GM12865 (cell line): ENCODE measurements around the gene NT5DC2.
"Not testable (repeated sequence)": the region's sequence is repeated elsewhere in the genome, so short reads cannot be mapped to it uniquely, and the experiment has no call there.

Experiments
- DNase-seq: peaks from one replicate; pipeline ENCODE4 v3.0.0; 2010; ENCODE audit warnings: low read depth
- H3K4me3 ChIP-seq: 2 replicates; pipeline ENCODE4 v1.5.1; 2011; ENCODE audit warnings: mild to moderate bottlenecking, low read depth, low read length, control low read depth
- TF ChIP-seq, protein P1 (sequence below): IDR thresholded peaks from 2 replicates; pipeline ENCODE4 v1.5.1; 2011; ENCODE audit warnings: low read length, control low read depth, low read depth, inconsistent platforms; ENCODE audit not compliant: insufficient read depth; ENCODE audit errors: missing control alignments

Gene NT5DC2

DNA sequence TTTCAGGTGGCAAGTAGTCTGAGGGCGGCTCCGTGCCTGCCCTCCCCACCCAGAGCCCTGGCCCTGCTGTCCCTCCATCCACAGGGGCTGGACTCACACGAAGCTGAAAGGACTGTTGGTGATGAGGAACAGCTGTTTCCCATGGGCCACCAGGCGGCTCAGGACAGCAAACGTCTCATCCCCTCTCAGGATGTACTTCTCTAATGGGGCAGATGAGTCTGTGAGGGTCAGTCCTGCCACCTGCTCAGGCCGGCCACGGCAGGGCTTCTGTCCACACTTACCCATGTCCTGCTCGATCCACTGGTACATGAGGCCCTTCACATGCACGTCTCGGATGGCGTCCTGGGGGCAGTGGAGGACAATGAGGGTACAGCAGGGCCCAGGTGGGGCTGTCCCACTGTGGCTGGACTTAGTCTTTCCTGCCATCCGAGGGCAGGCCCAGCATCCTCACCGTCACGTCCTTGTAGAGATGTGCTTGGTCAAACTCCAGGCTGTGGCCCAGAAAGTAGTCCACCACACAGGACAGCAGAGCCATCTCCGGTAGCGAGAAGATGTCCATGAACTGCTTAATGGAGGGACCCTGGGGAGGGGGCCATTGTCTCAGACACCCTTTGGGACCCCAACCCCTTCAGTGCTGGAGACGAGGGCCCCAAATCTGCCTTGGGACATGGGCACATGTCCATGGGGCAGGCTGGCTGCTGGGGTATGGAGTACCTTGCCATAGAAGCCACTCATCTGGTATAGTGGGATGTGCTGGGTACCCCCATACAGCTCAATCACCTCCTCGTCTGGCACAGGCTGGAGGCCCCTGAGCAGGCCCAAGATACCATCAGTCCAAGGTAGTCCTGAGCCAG, 5.7 kb downstream of the NT5DC2 start:
- TF ChIP-seq, protein P1, sequence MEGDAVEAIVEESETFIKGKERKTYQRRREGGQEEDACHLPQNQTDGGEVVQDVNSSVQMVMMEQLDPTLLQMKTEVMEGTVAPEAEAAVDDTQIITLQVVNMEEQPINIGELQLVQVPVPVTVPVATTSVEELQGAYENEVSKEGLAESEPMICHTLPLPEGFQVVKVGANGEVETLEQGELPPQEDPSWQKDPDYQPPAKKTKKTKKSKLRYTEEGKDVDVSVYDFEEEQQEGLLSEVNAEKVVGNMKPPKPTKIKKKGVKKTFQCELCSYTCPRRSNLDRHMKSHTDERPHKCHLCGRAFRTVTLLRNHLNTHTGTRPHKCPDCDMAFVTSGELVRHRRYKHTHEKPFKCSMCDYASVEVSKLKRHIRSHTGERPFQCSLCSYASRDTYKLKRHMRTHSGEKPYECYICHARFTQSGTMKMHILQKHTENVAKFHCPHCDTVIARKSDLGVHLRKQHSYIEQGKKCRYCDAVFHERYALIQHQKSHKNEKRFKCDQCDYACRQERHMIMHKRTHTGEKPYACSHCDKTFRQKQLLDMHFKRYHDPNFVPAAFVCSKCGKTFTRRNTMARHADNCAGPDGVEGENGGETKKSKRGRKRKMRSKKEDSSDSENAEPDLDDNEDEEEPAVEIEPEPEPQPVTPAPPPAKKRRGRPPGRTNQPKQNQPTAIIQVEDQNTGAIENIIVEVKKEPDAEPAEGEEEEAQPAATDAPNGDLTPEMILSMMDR = no peak
- no peak overlapping the region for H3K4me3 ChIP-seq
- no peak for DNase-seq

DNA sequence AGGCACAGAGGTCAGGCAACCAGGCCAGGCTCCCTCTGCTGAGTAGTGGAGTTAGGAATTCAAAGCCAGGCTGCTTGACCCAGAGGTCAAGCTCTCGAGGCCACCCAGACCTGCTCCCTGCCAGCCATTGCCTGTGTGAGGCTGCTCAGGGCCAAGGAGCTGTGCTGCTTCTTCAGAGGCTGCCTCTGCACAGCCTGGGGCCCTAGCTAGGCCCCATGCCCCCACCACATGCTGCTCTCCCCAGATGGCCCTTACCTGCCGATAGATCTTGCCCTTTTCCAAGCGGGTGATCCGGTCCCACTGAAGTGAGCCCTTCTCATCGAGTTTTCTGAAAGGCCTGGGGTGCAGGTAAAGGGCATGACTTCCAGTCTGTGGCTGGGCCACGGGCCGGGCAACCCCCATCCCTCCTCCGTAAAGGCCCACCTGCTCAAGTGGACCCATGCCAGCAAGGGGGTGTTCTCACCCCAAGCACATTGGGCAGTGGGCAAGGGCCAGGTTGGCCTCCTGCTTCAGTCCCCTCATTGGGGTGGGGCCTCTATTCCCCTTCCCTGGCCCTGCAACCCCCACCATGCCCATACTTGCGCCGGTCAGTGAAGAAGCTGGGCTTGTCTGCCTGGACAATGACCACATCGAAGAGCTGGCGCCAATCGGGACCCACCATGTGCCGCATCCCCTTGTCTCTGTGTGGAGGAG, 6.5 kb downstream of the NT5DC2 start:
- H3K4me3 ChIP-seq = no peak overlapping the region
- TF ChIP-seq, protein P1 = no peak
- DNase-seq = no peak

DNA sequence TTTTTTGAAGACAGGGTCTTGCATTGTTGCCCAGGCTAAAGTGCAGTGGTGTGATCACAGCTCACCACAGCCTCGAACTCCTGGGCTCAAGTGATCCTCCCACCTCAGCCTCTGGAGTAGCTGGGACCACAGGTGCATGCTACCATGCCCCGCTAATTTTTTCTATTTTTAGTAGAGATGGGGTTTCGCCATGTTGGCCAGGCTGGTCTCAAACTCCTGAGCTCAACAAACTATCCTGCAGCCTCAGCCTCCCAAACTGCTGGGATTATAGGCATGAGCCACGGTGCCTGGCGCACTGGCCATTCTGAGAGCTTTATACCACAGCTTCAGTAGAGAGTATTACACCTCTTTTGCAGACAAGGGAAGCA, 7.0 kb downstream of the NT5DC2 start:
- not testable (repeated sequence) for DNase-seq, H3K4me3 ChIP-seq

DNA sequence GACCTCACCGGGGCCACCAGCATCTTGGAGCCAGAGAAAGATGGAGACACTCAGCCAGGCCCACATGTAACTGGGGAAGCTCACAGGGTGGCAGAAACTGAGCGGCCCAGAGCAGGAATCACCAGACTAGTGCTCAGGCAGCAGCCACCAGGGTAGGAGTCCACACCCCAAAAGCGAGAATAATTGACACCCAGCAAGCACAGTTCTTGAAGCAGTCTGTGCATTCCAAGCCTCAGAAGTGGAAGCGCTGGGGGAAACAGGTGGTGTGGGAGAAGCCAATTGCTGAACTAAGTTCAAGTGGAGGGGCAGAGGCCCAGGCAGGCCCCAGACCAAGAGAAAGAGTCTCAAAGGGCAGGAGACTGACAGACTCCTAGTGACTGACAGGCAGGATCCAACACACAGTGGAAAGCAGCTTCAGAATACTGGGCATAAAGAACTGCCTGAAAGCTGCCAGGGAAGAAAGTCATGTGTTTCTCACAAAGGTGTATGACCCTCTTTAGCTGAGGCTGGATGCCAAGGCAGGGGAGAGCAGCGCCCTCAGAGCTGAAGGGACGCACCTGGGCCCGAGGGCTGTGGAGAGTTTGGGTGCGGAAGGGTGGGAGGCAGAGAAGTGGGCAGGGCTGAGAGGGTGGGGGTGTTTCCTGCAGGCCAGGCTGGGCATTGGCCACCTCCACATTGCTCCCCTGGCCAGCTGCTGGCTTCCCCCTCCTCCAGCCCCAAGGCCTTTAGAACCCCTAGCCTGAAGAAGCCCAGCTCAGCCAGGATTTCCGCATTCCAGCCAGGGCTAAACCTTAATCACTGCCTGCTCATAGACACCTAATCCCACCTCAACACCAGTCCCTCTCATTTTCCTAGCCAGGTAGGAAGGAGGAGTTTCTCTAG, 7.7 kb downstream of the NT5DC2 start:
- DNase-seq = no peak
- no peak overlapping the region for H3K4me3 ChIP-seq
- TF ChIP-seq, protein P1 = no peak

DNA sequence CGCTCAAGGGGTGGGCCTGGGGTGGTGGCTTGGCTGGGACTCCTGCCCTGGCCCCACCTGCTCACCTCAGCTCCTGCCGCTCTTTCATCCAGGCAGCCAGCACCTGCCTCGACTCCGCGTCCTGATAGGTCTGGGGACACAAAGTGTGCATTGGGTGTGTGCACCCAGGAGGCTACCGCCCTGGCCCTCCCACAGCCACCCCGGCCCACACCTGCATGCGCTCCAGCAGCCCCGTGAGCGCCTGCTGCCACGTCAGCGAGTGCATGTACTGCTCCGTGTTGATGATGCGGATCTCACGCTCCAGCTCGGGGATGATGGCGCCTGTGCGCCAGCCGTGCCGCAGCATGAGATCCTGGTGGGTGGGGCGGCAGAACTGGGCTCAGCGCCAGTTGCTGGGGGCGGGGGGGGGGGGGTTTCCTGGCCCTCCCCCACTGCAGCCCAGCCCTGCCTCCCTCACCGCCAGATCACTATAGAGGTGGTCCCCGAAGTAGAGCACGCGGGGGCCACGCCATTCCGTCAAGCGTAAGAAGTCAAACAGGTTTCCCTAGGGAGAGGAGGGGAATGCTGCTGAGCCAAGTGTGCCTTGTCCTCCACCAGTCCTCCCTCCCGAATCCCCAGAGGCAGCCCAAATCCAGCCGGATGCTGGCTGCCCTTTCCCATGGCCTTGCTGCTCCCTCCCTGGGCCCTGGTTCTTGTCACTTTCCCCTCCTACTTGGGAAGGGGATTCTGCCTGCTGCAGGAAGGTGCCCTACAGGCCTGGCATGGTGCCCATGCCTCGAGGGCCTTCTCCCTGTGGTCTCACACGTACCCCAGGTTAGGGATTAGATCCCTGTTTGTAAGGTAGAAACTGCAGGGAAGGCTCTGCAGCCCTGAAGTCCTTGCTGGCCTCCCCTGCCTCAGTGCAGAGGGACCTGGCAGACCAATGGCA, 8.6 kb downstream of the NT5DC2 start:
- TF ChIP-seq, protein P1 = no peak
- no peak for DNase-seq
- H3K4me3 ChIP-seq = no peak overlapping the region

DNA sequence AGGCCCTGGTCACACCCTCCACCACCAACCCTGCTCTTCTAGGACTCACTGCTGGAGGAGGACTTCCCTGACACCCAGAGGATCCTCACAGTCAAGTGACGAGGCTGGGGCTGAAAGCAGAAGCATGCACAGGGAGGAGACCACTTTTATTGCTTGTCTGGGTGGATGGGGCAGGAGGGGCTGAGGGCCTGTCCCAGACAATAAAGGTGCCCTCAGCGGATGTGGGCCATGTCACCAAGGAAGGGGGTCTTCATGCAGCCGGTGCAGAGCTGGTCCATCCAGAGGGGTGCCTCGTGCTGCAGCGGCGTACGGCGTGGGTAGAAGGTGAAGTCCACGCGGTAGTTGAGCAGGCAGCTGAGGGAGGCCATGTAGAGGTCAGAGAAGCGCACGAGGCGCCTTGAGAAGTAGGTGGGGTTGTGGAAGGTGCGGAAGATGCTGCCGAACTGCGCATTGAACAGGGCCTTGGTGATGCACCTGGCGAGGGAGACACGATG, 9.4 kb downstream of the NT5DC2 start:
- DNase-seq = no peak
- H3K4me3 ChIP-seq = no peak overlapping the region
- TF ChIP-seq, protein P1 = no peak
